C4-2B (cell line): ENCODE data around the gene NMNAT2.

ENCODE experiments used
- H3K27ac ChIP-seq: fragments of 450-650 bp; 2 replicates; pipeline ENCODE4 v1.5.1; 2017
- ZFX ChIP-seq: fragments of 450-650 bp; IDR thresholded peaks from 2 replicates; pipeline ENCODE4 v1.6.1; 2017
- TF ChIP-seq, protein P1 (sequence below): fragments of 450-650 bp; conservative IDR thresholded peaks from 2 replicates; pipeline ENCODE4 v1.5.1; 2017; ENCODE audit warnings: mild to moderate bottlenecking

The NMNAT2 gene

DNA sequence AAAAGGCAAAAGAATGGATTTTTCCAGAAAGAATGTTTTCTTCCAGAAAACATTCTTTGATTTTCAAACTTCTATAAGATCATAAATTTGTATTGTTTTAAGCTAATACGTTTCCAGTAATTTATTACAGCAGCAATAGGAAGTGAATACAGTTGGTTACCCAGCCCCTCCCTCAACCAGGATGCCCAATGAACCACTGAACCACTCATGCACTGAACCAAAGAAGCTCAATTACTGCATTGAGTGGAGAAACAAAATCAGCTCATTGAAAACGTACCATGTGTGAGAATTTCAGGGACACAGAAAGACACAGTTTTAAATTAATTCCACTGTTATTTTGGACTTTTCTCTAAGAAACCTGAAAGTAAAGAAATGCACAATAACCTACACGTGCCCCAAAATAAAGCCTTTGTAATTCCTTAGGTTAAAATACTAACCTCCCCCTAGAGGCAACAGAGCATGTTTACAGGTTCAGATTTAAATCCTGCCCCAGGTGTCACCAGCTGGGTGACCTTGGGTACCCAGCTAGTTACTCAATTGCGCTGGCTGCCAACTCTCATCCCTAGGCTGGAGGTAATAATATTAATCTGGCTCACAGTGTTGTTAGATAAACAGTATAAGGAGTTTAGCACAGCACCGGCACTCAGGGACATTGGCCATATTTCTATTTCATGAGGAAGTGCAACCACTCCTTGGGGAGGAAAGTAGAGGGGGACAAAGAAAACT is 111.7 kb downstream of the NMNAT2 start:
- TF ChIP-seq, protein P1, sequence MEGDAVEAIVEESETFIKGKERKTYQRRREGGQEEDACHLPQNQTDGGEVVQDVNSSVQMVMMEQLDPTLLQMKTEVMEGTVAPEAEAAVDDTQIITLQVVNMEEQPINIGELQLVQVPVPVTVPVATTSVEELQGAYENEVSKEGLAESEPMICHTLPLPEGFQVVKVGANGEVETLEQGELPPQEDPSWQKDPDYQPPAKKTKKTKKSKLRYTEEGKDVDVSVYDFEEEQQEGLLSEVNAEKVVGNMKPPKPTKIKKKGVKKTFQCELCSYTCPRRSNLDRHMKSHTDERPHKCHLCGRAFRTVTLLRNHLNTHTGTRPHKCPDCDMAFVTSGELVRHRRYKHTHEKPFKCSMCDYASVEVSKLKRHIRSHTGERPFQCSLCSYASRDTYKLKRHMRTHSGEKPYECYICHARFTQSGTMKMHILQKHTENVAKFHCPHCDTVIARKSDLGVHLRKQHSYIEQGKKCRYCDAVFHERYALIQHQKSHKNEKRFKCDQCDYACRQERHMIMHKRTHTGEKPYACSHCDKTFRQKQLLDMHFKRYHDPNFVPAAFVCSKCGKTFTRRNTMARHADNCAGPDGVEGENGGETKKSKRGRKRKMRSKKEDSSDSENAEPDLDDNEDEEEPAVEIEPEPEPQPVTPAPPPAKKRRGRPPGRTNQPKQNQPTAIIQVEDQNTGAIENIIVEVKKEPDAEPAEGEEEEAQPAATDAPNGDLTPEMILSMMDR: peak; percentile 63
- TF ChIP-seq ZFX: no peak

DNA sequence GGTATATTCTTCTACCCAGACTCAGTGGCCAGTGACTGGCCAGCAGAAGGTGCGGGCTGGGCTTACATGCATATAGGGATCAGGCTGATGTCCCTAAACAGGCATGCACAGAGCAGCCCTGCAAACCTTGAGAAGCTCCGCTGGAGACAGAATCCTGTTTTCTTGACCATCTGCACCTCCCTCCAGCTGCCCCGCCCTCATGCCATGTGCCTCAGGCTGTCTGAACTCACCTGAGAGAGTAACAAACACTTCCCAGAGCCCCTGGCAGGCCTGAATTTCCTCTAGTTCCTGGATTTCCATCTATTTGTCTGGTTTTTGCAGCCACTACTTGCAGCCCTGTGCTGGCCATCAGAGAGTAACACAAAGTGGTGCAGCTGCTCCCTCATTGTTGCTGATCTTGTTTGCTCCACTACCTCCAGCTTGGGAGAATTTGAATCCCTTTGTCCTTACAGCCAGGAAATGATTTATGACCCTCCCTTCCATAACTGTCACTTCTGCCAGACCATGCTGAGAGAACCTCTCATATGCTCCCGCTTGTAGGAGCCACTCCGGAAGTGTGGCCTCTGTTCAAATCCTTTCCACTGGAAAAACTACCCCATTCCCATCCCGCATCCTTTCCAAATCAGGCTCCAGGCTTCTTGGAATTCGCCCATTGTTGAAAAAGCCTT is 113.6 kb downstream of the NMNAT2 start:
- no peak overlapping the region for H3K27ac ChIP-seq
- TF ChIP-seq, protein P1: no peak
- no peak for TF ChIP-seq ZFX

More for the DNA sequence above, 111.7 kb downstream of the NMNAT2 start:
- no peak overlapping the region for H3K27ac ChIP-seq

DNA sequence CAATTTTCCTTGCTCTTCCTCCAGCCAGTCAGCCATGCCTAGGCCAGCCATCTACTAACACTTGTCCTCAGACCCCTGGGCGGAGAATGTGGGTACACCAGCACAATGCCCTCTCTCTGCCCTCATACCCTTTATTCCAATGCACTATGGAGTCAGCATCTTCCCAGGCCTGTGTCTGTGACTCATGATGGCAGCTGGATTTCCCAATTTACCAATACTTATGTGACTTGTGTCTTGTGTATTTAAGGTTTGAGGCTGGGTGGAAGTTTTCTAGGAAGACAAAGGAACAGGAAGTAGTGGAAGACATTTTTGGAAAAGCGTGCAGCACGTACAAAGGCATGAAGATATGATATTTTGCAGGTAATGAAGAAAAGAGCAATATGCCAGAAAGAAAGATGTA is 114.3 kb downstream of the NMNAT2 start:
- TF ChIP-seq ZFX: no peak
- TF ChIP-seq, protein P1: no peak
- no peak overlapping the region for H3K27ac ChIP-seq

DNA sequence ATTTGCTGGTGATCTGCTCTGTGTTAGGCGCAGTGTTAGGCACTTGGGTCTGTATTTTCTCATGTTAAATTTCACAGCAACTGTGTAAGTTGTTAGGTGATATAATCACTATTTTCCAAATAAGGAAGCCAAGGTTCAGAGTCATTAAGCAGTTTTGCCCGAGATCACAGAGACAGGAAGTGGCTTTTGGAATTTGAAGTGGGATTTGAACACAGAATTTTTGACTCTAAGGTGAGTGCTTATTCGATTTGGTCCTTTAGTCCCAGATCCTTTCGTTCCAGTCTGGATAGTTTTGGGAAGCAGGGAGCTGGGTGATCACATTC is 114.9 kb downstream of the NMNAT2 start:
- TF ChIP-seq, protein P1: no peak
- TF ChIP-seq ZFX: no peak
- H3K27ac ChIP-seq: no peak overlapping the region

DNA sequence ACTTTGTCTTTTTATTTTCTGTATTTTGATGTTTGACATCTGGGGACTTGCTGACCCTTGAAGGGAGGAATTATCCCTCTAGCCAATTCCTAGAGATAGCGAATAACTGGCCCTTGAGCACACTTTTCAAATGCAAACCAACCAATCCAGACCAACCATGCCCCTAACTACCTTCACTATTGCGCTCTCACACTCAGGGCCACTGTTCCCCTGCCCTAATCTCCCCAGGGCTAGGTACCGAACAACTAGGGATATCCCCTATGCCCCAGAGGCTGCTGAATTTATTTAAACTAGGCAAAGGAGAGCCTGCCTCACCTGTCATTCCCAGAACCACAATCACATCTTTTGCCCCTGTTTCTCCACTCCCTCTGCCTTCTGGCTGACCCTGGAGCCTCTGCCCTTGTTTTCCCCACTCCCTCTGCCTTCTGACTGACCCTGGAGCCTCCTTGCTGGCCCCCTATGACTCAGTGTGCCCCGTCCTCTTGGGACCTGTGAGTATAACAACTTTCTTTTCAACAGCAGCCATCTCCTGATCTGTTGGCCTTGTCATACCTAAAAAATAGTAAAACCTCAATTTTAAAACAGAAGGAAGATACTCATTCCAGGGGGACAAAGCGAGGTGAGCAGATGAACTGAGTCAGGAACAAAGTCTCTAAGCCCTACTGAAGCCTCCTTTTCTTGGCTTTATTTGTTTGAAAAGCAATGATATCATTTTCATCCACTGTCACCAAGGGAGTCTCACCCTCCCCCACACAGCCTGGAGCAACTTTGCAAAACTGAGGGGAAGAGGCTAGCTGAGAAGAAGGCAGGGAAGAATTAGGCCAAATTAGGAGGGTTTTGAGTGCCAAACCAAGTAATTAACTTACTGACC is 115.5 kb downstream of the NMNAT2 start:
- TF ChIP-seq, protein P1: no peak
- no peak for TF ChIP-seq ZFX
- H3K27ac ChIP-seq: no peak overlapping the region

DNA sequence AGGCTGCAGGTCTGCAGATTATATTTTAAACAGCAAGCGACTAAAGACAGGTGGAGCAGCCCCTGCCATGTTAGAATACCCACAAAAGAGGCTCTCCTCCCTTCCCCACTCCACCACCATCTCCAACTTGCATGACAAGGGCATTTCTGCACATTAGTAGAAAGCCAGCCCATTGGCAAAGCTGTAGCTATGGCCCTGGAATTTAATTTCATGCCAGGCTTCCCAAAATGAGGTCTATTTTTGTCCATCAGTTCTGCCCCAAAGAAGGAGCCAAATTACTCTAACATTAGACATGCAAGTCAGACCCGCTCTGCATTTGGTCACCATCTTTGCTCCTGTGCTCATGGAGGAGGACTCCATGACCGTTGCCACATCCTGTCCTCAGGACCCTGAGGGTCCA is 116.9 kb downstream of the NMNAT2 start:
- no peak overlapping the region for H3K27ac ChIP-seq
- no peak for TF ChIP-seq ZFX
- TF ChIP-seq, protein P1: no peak

DNA sequence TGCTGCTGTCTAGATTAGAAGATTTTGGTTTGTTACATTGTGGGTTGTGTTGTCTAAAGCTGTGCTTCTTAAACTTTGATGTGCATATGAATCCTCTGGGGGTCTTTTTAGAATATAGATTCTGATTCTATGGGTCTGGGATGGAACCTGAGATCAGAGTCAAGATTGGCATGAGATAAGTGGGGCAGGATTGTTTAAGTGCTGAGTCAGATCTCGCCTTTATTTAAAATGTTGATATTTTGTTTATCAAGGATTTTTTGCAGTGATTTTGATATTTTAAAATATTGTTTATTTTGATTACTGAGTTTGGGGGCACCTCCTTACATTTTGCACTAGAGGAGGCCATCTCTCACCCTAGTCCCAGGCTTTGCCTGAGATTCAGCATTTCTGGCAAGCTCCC is 117.4 kb downstream of the NMNAT2 start:
- H3K27ac ChIP-seq: no peak overlapping the region
- TF ChIP-seq ZFX: no peak
- TF ChIP-seq, protein P1: no peak
